Smooth muscle cell (in vitro differentiated cells): ENCODE data around the gene ISOC2. TPM values are rescaled to one million over a fixed set of nuclear protein-coding genes. Genes with fewer than 3 reads are reported as not detected.

Source experiments
- DNase-seq: peaks from one replicate; lab custom pipeline; 2025; ENCODE audit not compliant: unreplicated experiment; lab: John Stamatoyannopoulos, UW
- H2AFZ ChIP-seq: fragments of 200-600 bp; sonication (generic); 2 replicates; pipeline ENCODE4 v1.6.0; 2016; ENCODE audit warnings: antibody characterized with exemption, low read depth, mild to moderate bottlenecking
- H3F3A ChIP-seq: fragments of 200-600 bp; sonication (generic); 2 replicates; pipeline ENCODE4 v1.6.0; 2017; ENCODE audit warnings: antibody characterized with exemption, low read depth
- H3K27ac ChIP-seq: fragments of 200-600 bp; sonication (generic); 2 replicates; pipeline ENCODE4 v1.5.1; 2016; ENCODE audit warnings: low read depth, mild to moderate bottlenecking
- H3K27me3 ChIP-seq: fragments of 200-600 bp; sonication (generic); 2 replicates; pipeline ENCODE4 v1.6.1; 2016; ENCODE audit warnings: low read depth, mild to moderate bottlenecking
- H3K36me3 ChIP-seq: fragments of 200-600 bp; sonication (generic); 2 replicates; pipeline ENCODE4 v1.5.1; 2016; ENCODE audit warnings: low read depth
- H3K4me1 ChIP-seq: fragments of 200-600 bp; sonication (generic); 2 replicates; pipeline ENCODE4 v1.5.1; 2016; ENCODE audit warnings: low read depth
- H3K4me2 ChIP-seq: fragments of 200-600 bp; sonication (generic); 2 replicates; pipeline ENCODE4 v1.6.0; 2016; ENCODE audit warnings: mild to moderate bottlenecking
- H3K4me3 ChIP-seq: fragments of 200-600 bp; sonication (generic); 2 replicates; pipeline ENCODE4 v1.5.1; 2016; ENCODE audit warnings: mild to moderate bottlenecking
- H3K79me2 ChIP-seq: fragments of 200-600 bp; sonication (generic); 2 replicates; pipeline ENCODE4 v1.6.0; 2016; ENCODE audit warnings: low read depth, mild to moderate bottlenecking
- H3K9ac ChIP-seq: fragments of 200-600 bp; sonication (generic); 2 replicates; pipeline ENCODE4 v1.6.0; 2016; ENCODE audit warnings: low read depth
- H3K9me3 ChIP-seq: fragments of 200-600 bp; sonication (generic); replicated peaks from 2 replicates; pipeline ENCODE4 v1.5.1; 2016; ENCODE audit warnings: low read depth
- H4K20me1 ChIP-seq: fragments of 200-600 bp; sonication (generic); 2 replicates; pipeline ENCODE4 v1.6.0; 2016; ENCODE audit warnings: low read depth
- whole genome bisulfite sequencing: methylation state at CpG from one replicate; pipeline ENCODE4 v1.1.7; 2016; ENCODE audit warnings: low lambda C conversion rate; 5-methylcytosine and 5-hydroxymethylcytosine counted together
- polyA plus RNA-seq: library from polyadenylated mRNA; unstranded; fragments of >200 nt; fragmentation: Nextera tagmentation; extraction: Ambion mirVana; gene quantifications from 2 replicates; pipeline ENCODE4 v1.2.1, GENCODE V29; 2016
- total RNA-seq: library from RNA; depleted of rRNA; stranded (reverse); fragments of >200 nt; gene quantifications from 2 replicates; pipeline ENCODE4 v1.2.3, GENCODE V29; 2014
- TF ChIP-seq, protein P1 (sequence below): fragments of 200-600 bp; sonication (generic); IDR thresholded peaks from 2 replicates; pipeline ENCODE4 v1.5.1; 2017; ENCODE audit warnings: borderline replicate concordance, mild to moderate bottlenecking, antibody characterized with exemption; ENCODE audit not compliant: insufficient read depth, poor library complexity, severe bottlenecking

Gene ISOC2, protein sequence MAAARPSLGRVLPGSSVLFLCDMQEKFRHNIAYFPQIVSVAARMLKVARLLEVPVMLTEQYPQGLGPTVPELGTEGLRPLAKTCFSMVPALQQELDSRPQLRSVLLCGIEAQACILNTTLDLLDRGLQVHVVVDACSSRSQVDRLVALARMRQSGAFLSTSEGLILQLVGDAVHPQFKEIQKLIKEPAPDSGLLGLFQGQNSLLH
- total RNA-seq (47.3 and 56.5 TPM in 2 replicates), polyA plus RNA-seq (37.3 and 61.4 TPM in 2 replicates)

DNA sequence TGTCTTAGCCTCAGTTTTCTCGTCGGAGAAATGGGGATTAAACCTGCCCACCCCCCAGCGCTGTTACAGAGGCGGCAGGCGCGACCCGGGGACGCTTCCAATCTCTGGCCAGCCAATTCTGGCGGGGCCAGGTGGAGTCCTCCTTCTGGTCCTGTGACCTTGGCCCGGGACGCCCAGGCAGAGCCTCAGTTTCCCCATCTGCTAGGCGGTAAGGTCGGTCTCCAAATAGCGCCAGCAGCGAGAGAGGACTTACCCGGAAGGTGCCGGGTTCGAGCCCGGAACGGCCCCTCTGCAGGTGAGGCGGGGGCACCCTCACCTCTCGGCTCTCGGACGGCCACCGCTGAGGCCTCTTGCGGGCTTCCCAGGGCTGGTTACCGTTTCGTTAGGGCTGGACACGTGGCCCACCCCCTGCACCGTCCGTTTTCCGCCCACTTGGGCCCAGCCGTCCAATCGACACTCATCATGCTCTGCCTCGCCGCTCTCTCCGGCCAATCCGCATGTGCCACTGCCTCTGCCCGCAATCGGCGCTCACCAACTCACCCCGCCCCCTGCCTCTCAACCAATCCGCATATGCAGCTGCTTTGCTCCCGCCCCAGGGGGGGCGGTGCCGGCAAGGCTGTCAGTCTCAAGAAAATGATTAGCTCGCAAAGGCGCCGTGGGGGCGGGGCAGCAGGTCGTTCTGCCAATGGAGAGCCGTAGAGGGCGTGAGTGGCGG is at the start of gene ISOC2:
Gene ISOC2 (minus strand): TSS at position 384 of the 715 bp plus-strand sequence. CDS start 5,156 bp downstream, outside the sequence.
- TF ChIP-seq, protein P1, sequence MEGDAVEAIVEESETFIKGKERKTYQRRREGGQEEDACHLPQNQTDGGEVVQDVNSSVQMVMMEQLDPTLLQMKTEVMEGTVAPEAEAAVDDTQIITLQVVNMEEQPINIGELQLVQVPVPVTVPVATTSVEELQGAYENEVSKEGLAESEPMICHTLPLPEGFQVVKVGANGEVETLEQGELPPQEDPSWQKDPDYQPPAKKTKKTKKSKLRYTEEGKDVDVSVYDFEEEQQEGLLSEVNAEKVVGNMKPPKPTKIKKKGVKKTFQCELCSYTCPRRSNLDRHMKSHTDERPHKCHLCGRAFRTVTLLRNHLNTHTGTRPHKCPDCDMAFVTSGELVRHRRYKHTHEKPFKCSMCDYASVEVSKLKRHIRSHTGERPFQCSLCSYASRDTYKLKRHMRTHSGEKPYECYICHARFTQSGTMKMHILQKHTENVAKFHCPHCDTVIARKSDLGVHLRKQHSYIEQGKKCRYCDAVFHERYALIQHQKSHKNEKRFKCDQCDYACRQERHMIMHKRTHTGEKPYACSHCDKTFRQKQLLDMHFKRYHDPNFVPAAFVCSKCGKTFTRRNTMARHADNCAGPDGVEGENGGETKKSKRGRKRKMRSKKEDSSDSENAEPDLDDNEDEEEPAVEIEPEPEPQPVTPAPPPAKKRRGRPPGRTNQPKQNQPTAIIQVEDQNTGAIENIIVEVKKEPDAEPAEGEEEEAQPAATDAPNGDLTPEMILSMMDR: no peak
- Histone ChIP-seq H3K4me3 (peak within 1 kb of the TSS; percentile 70), H2AFZ (peak within 1 kb of the TSS; percentile 46)

DNA sequence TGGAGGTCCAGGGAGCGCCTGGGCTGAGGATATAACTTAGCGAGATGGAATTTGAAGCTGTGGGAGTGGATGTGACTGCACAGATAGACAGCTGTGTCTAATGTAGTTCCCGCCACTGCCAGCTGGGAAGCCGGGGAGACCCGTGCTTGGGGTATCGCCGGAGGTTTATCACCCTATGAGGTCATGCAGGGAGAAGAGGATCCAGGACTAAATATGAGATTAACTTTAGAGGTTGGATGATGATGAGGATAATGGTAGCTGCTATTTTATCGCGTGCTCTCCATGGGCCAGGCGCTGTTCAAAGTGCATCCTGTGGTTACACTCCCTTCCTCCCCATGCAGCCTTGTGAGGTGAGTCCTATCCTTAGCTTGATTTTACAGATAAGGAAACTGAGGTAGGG is 46.7 kb upstream of the ISOC2 start:
- no peaks in the 10 kb centered on the region for H3K36me3 ChIP-seq
- no peak overlapping the region for H3K4me3 ChIP-seq
- H3F3A ChIP-seq: no peaks in the 10 kb centered on the region
- no peaks in the 10 kb centered on the region for H3K27me3 ChIP-seq
- no peak overlapping the region for H3K27ac ChIP-seq
- H4K20me1 ChIP-seq: no peaks in the 10 kb centered on the region
- H3K4me1 ChIP-seq: no peaks in the 10 kb centered on the region
- H3K9me3 ChIP-seq: no peaks in the 10 kb centered on the region
- H3K79me2 ChIP-seq: no peaks in the 10 kb centered on the region
- no peak for DNase-seq
- TF ChIP-seq, protein P1: no peak
- H2AFZ ChIP-seq: no peak overlapping the region
- 88% methylated on average over 10 of the region's 10 CpGs for WGBS
- no peak overlapping the region for H3K9ac ChIP-seq
- H3K4me2 ChIP-seq: no peak overlapping the region

More for the DNA sequence above, at the start of gene ISOC2:
- no peaks in the 10 kb centered on the region for H3K36me3 ChIP-seq
- peaks cover 4% of the 10 kb centered on the region for H3K4me1 ChIP-seq
- peaks cover 6% of the 10 kb centered on the region for H3F3A ChIP-seq
- DNase-seq: peak; percentile 99
- peak within 1 kb of the TSS; percentile 67 for H3K9ac ChIP-seq
- peak within 1 kb of the TSS; percentile 26 for H3K27ac ChIP-seq
- peaks cover 22% of the 10 kb centered on the region for H4K20me1 ChIP-seq
- H3K4me2 ChIP-seq: peak within 1 kb of the TSS; percentile 90
- H3K27me3 ChIP-seq: peaks cover 14% of the 10 kb centered on the region
- WGBS: under 1% methylated on average over 54 of the region's 54 CpGs
- H3K79me2 ChIP-seq: no peaks in the 10 kb centered on the region
- H3K9me3 ChIP-seq: no peaks in the 10 kb centered on the region

DNA sequence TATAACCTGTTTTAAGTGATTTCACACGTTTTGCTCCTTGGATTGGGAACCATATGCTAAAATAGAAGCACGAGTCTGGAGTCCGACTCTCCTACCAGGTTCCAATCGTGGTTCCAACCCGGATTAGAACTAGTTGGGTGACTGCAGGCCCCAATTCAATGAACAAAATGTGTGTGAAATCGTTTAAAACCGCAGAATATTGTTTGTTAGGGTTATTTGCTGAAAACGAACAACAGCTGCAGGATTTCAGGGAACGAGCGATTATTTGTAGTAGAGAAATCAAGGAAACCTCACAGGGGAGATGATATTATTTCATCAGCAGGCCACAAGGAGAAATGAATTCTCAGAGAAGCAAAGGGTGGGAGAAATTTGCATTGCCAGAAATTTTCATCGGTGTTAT is 43.5 kb upstream of the ISOC2 start:
- Histone ChIP-seq H3K4me1 (no peaks in the 10 kb centered on the region), H2AFZ (no peak overlapping the region), H3K27me3 (no peaks in the 10 kb centered on the region), H3F3A (no peaks in the 10 kb centered on the region), H3K79me2 (no peaks in the 10 kb centered on the region), H3K4me3 (no peak overlapping the region), H3K4me2 (no peak overlapping the region), H3K27ac (no peak overlapping the region), H3K36me3 (no peaks in the 10 kb centered on the region), H3K9me3 (no peaks in the 10 kb centered on the region), H3K9ac (no peak overlapping the region), H4K20me1 (no peaks in the 10 kb centered on the region)
- no peak for DNase-seq
- WGBS: 87% methylated on average over 11 of the region's 11 CpGs
- TF ChIP-seq, protein P1: no peak
